Stomach (tissue), 9 donors: ENCODE measurements around the gene RSBN1L. TPM values are rescaled to one million over a fixed set of nuclear protein-coding genes. Genes with fewer than 3 reads are reported as not detected.

Experiments
- DNase-seq, 2 donors: peaks; one replicate each; pipeline versions ENCODE4 v3.0.0 to v3.0.0-alpha.2; 2013 to 2019
- H3K27ac ChIP-seq, 5 donors: fragments of 200-600 bp in 4 of 5; sonication (generic) in 4 of 5; one replicate each; pipeline ENCODE4 v1.5.1; 2013 to 2019; ENCODE audit warnings: mild to moderate bottlenecking in 1 of 5, moderate library complexity in 1 of 5
- H3K27me3 ChIP-seq, 3 donors: fragments of 200-600 bp; sonication (generic); one replicate each; pipeline ENCODE4 v1.5.1; 2017 to 2019; ENCODE audit warnings: mixed run types in 1 of 3
- H3K36me3 ChIP-seq, 4 donors: fragments of 200-600 bp; sonication (generic); 1 replicate in 3 of 4; 2 replicates in 1 of 4; pipeline ENCODE4 v1.5.1; 2016 to 2019
- H3K4me1 ChIP-seq, 4 donors: fragments of 200-600 bp; sonication (generic); one replicate each; pipeline ENCODE4 v1.5.1; 2016 to 2019
- H3K4me3 ChIP-seq, 4 donors: fragments of 200-600 bp; sonication (generic) in 3 of 4; one replicate each; pipeline ENCODE4 v1.5.1; 2016 to 2019; ENCODE audit warnings: mild to moderate bottlenecking in 1 of 4
- H3K9me3 ChIP-seq, 4 donors: fragments of 200-600 bp; sonication (generic); one replicate each; pipeline ENCODE4 v1.5.1; 2016 to 2019
- EP300 ChIP-seq: sonication (generic); formaldehyde crosslinking; IDR thresholded peaks from one replicate; pipeline ENCODE4 v1.6.1; 2017; ENCODE audit warnings: antibody characterized with exemption
- POLR2A ChIP-seq, 4 donors: fragments of 450-650 bp; IDR thresholded peaks; one replicate each; pipeline ENCODE4 v1.6.1; 2016; ENCODE audit warnings: antibody characterized with exemption in 4 of 4, control low read depth in 2 of 4, mild to moderate bottlenecking in 1 of 4, moderate library complexity in 1 of 4
- POLR2AphosphoS5 ChIP-seq, 3 donors: sonication (generic); formaldehyde crosslinking; IDR thresholded peaks; one replicate each; pipeline ENCODE4 v1.6.1; 2016; ENCODE audit warnings: antibody characterized with exemption in 3 of 3
- WGBS, 5 donors: extraction: QIAGEN DNeasy Blood & Tissue Kit in 3 of 5; methylation state at CpG; one replicate each; pipeline versions ENCODE4 v1.1.5 to v1.1.7; 2013 to 2018; 5-methylcytosine and 5-hydroxymethylcytosine counted together
- intact Hi-C: fragments of 100-400 bp; cut with DNase I; formaldehyde crosslinking; loops from one replicate; pipeline ENCODE4 v1.15.1; 2023; ENCODE audit warnings: low total_unique reads
- polyA plus RNA-seq, 3 donors: library from polyadenylated mRNA; stranded (reverse); fragments of 200-250 nt; gene quantifications; one replicate each; pipeline ENCODE4 v1.2.3, GENCODE V29; 2013
- total RNA-seq, 5 donors: library from RNA; depleted of rRNA; stranded (reverse); fragments of >200 nt; gene quantifications; one replicate each; pipeline versions ENCODE4 v1.1.0 to v1.2.3, GENCODE V29; 2014 to 2016
- TF ChIP-seq, protein P1 (sequence below), 7 experiments: fragments of 450-650 bp in 4 of 7; fragments of 200-600 bp in 3 of 7; sonication (generic) in 3 of 7; IDR thresholded peaks; one replicate each; pipeline ENCODE4 v1.5.1; 2016 to 2019; ENCODE audit warnings: antibody characterized with exemption in 7 of 7, control low read depth in 2 of 7, mild to moderate bottlenecking in 1 of 7
- donor health status: healthy with polysubstance abuse.
- donor health status: Bipolar disorder and iron deficiency.
- donor health status: healthy.

The RSBN1L gene
- total and polyA plus RNA-seq, 8 donors = 4.2 to 68.3 (median 11.6) TPM

DNA sequence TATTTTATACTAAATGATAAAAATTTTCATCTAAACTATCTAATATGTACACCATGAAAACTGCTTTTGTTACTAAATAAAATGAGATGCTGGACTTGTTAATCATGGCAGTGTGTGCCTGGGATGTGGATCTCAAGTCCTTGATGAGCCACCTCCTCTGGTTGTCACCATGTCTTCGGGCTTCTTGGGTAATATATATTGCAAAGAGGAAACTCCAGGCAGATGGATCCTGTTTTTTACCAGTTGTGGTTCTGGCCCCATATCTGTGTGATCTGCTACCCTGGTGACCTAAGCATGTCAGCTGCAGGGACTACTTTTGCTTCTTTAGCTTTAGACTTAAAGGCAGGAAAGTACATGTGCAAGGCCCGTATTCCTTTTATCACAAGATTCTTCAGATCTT lies 55.8 kb downstream of the RSBN1L start:
- TF ChIP-seq POLR2AphosphoS5 (IDR thresholded peaks at IDR 0.05) = no peak
- TF ChIP-seq, protein P1, sequence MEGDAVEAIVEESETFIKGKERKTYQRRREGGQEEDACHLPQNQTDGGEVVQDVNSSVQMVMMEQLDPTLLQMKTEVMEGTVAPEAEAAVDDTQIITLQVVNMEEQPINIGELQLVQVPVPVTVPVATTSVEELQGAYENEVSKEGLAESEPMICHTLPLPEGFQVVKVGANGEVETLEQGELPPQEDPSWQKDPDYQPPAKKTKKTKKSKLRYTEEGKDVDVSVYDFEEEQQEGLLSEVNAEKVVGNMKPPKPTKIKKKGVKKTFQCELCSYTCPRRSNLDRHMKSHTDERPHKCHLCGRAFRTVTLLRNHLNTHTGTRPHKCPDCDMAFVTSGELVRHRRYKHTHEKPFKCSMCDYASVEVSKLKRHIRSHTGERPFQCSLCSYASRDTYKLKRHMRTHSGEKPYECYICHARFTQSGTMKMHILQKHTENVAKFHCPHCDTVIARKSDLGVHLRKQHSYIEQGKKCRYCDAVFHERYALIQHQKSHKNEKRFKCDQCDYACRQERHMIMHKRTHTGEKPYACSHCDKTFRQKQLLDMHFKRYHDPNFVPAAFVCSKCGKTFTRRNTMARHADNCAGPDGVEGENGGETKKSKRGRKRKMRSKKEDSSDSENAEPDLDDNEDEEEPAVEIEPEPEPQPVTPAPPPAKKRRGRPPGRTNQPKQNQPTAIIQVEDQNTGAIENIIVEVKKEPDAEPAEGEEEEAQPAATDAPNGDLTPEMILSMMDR (IDR thresholded peaks at IDR 0.05) = no peak
- no peak for TF ChIP-seq EP300
- no peak for TF ChIP-seq POLR2A (IDR thresholded peaks at IDR 0.05)
- intact Hi-C loops = loop anchor here (10.0 kb wide), 1 partner anchor 97 kb away; no protein-coding TSS in a partner anchor
- H3K4me3 ChIP-seq = no peak overlapping the region
- H3K9me3 ChIP-seq = no peaks in the 10 kb centered on the region
- H3K4me1 ChIP-seq = peaks cover 7 to 64% (median 38%) of the 10 kb centered on the region in 4 donors
- no peaks in the 10 kb centered on the region for H3K27me3 ChIP-seq
- 48 to 76% (median 66%) methylated on average over 2 of the region's 2 CpGs for WGBS, 5 donors
- H3K27ac ChIP-seq = no peak overlapping the region
- H3K36me3 ChIP-seq = peaks cover 0 to 25% (median 20%) of the 10 kb centered on the region in 4 donors
- DNase-seq = peak in 1 of 2 donors; percentile 25

GRCh38 chr7:77753173-77753572 lies 56.9 kb downstream of the RSBN1L start:
- H3K4me3 ChIP-seq = no peak overlapping the region
- no peaks in the 10 kb centered on the region for H3K27me3 ChIP-seq
- no peak for TF ChIP-seq POLR2A (IDR thresholded peaks at IDR 0.05)
- TF ChIP-seq, protein P1 (IDR thresholded peaks at IDR 0.05) = no peak
- no peak for TF ChIP-seq EP300
- no peak for TF ChIP-seq POLR2AphosphoS5 (IDR thresholded peaks at IDR 0.05)
- no peak for DNase-seq
- H3K9me3 ChIP-seq = no peaks in the 10 kb centered on the region
- no peak overlapping the region for H3K27ac ChIP-seq
- WGBS, 5 donors = 32 to 59% (median 49%) methylated on average over 1 of the region's 1 CpG
- intact Hi-C loops = loop anchor here (10.0 kb wide), 1 partner anchor 98 kb away; no protein-coding TSS in a partner anchor
- H3K4me1 ChIP-seq = peaks cover 0 to 62% (median 33%) of the 10 kb centered on the region in 4 donors
- peaks cover 0 to 25% (median 20%) of the 10 kb centered on the region in 4 donors for H3K36me3 ChIP-seq

GRCh38 chr7:77757589-77757988 lies 61.3 kb downstream of the RSBN1L start:
- Histone ChIP-seq H3K4me3 (no peak overlapping the region), H3K36me3 (no peaks in the 10 kb centered on the region), H3K27me3 (no peaks in the 10 kb centered on the region), H3K9me3 (no peaks in the 10 kb centered on the region), H3K27ac (no peak overlapping the region), H3K4me1 (peaks cover 12 to 85% (median 43%) of the 10 kb centered on the region in 4 donors)
- intact Hi-C loops = loop anchor here (10.0 kb wide), 1 partner anchor 103 kb away; no protein-coding TSS in a partner anchor
- DNase-seq = no peak
- TF ChIP-seq, protein P1 (IDR thresholded peaks at IDR 0.05) = no peak
- TF ChIP-seq POLR2A (IDR thresholded peaks at IDR 0.05) (no peak), EP300 (no peak), POLR2AphosphoS5 (IDR thresholded peaks at IDR 0.05) (no peak)
- WGBS, 5 donors = 8 to 14% (median 10%) methylated on average over 1 of the region's 1 CpG

GRCh38 chr7:77759294-77759889 lies 63.1 kb downstream of the RSBN1L start:
- Histone ChIP-seq H3K9me3 (no peaks in the 10 kb centered on the region), H3K36me3 (no peaks in the 10 kb centered on the region), H3K4me1 (peaks cover 12 to 79% (median 44%) of the 10 kb centered on the region in 4 donors), H3K4me3 (no peak overlapping the region), H3K27me3 (no peaks in the 10 kb centered on the region), H3K27ac (peak overlapping the region in 1 of 5 donors; percentile 16)
- TF ChIP-seq POLR2A (IDR thresholded peaks at IDR 0.05) = no peak
- TF ChIP-seq, protein P1 (IDR thresholded peaks at IDR 0.05) = peak in 5 of 7 experiments; percentile 56 to 81 (median 77)
- peak in 1 of 3 donors; percentile 30 for TF ChIP-seq POLR2AphosphoS5 (IDR thresholded peaks at IDR 0.05)
- TF ChIP-seq EP300 = no peak
- WGBS, 5 donors = 0 to 7% (median 1%) methylated on average over 3 of the region's 3 CpGs
- intact Hi-C loops = loop anchor here (10.0 kb wide), 1 partner anchor 105 kb away; no protein-coding TSS in a partner anchor
- DNase-seq = peak; percentile 67 to 88
